Stimulated activated CD4-positive, alpha-beta T cell treated with anti-CD3 and anti-CD28 coated beads, Interleukin-1b, Interleukin-23, amount 100 ng/mL, for 24 hours (primary cell): ENCODE data around the gene TCAP.

ENCODE experiments used
- DNase-seq, 4 experiments: peaks; one replicate each; pipeline ENCODE4 v3.0.0-alpha.2; 2020; ENCODE audit warnings: low read depth in 4 of 4, low spot score in 1 of 4

TCAP gene

DNA sequence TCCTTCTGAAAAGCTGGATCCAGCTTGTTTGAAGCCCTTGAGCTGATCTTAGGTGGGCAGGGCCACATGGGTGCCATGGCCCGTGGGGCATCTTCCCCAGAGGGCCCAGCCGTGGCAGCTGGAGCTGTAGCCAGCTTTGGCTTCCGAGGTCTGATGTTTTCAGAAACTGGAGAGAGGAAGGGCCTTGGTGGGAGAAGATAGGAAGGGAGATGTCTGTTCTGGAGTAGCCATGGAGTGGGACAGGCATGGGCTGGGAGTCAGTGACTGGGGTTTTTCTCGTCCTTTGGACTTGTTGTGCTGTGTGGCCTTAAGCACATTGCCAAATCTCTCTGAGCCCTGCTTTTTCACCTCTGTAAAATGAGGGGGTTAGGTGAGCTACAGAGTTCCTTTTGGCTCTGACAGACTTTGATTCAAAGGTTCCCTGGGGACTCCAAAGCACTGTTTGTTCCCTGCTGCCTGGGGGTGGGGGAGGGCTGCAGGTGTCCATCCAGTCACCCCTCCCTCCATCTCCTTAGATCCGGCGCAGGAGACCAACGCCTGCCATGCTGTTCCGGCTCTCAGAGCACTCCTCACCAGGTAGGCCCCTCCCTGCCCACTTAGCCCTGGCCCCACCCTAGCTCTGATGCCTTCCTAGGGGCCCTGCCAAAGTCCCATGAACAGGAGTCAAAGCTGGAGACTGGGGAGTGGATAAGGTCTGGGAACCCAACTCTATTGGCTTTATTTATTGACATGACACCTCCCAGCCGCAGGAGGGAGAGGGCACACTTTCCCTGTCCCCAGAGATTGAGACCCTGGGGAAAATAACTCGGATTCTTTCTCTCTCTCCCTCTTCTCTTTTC lies 36.3 kb upstream of the TCAP start:
- DNase-seq = no peak

DNA sequence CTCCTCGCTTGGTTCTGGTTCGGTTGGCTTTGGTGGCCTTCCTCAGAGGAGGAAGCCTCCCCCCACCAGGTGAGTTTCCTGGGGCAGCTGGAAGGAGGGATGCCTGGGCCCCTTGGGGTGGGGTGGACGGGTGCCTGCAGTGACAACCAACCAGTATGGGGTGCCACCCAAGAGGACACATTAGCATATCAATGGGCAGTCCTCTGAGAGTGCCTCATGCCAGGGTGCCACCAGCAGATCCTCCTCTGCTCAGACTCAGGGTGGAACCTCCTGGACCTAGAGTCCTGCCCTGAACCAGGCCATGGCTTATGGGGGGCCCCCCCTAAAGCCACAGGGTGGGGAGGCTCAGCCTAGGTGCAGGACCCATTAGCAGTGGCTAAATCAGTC lies 35.7 kb upstream of the TCAP start:
- no peak for DNase-seq

DNA sequence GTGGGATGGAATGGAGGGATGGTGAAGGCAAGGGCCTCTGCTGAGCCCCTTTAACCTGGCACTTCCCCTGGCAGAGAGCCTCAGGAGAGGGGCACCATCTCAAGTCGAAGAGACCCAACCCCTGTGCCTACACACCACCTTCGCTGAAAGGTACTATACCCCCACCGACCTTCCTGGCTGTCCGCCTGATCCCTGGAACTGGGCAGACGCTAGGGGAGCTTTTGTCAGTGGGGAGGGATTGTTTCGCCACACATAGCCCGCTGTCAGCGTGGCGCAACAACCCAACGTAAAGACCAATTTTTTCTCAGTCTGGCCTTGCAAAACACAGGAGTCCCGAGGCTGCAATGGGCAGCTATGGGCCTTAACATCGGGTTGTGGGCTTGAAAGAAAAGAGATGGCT lies 35.3 kb upstream of the TCAP start:
- DNase-seq = no peak

DNA sequence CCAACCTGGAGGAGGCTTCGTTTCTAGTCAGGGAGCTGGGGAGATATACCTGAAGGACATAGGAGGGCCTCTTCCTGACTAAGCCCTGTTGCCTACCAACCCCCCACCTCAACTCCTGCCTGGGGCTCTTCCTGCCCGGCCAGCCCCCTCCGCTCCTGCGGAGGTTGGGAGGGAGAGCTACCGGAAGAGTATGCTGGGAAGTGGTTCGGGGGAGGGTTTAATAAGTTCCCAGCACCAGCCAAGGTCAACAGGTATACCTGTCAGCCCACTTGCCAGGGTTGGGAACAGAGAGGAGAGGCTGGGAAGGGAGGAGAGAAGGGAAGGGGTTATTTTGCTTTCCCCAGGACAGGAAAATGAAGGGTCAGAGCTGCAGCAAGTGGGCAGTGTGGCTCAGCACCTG lies 33.7 kb upstream of the TCAP start:
- DNase-seq = no peak

DNA sequence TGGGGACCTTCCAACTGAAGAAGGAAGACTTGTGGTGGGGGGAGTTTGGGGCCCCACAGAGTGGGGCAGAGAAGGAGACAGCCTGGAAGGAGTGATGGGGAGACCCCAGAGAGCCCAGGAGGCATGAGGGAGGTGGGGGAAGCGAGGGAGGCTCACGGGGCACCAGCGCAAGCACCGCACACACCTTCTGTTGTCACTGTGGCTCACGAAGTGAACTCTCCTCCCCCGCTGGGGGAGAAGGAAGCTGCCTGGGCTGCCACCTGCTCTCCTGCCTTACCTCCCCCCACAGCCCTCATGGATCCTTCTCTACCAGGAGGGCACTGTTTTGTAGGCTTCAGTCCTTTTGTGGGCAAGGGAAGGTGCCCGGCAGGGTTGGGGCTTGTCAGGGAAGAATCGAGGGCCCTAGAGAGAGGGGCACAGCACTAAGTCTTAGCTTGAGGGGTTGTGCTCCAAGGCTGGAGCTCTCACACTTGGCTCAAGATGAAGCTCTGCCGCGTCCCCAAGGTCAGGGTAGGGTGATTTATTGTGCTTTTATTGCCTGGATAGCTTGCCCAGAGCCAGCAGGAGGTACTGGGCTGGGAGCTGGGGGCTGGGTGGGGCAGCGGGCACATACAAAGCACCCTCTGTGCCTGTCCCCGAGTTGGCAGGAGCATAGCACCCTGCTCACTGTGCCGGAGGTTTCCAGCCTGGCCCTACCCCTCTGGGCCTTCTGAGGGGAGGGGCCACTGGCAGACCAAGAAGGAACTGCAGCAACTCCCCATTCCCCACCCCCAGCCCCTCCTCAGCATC lies 32.8 kb upstream of the TCAP start:
- DNase-seq = no peak

DNA sequence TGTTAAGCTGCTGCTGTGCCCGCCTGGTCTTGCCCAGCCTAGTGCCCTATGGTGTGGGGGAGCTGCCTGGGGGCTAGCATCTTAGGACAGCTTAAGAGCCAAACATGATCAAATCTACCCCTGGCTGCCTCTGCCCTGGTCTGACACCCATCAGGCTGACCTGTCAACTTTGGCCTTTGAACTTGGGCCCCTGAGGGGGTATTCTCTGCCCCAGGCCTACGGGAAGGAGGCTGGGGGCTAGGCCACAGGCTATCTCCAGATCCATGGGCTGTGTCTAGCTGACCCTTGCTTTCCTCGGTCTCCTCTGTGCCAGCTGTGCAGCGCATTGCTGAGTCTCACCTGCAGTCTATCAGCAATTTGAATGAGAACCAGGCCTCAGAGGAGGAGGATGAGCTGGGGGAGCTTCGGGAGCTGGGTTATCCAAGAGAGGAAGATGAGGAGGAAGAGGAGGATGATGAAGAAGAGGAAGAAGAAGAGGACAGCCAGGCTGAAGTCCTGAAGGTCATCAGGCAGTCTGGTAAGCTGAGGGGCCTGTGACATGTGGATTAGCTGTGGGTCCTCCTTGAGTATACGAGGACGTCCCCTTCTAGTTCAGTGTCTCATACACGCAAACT lies 31.5 kb upstream of the TCAP start:
- no peak for DNase-seq

DNA sequence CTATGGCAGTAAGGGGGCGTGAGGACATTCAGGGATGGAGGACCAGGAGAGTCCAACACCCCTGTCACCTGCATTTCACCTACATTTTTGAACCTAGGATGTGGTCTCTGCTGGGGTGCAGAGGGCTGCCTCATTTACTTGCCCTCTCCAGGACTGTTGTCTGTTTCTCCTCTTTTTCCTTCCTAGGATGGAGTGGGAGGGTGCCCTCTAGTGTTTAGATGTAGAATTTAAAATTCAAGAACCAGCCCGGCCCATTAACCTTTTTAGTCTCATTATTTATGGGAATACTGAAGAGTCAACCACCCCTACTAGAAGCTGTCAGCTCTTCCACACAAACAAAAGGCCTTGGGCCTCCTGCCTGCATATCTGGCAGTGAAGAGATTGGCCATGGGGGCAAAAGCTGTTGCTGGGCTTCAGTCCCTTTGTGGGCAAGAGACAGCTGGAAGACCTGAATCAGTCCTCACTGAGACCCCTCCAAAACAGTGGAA lies 30.7 kb upstream of the TCAP start:
- no peak for DNase-seq

DNA sequence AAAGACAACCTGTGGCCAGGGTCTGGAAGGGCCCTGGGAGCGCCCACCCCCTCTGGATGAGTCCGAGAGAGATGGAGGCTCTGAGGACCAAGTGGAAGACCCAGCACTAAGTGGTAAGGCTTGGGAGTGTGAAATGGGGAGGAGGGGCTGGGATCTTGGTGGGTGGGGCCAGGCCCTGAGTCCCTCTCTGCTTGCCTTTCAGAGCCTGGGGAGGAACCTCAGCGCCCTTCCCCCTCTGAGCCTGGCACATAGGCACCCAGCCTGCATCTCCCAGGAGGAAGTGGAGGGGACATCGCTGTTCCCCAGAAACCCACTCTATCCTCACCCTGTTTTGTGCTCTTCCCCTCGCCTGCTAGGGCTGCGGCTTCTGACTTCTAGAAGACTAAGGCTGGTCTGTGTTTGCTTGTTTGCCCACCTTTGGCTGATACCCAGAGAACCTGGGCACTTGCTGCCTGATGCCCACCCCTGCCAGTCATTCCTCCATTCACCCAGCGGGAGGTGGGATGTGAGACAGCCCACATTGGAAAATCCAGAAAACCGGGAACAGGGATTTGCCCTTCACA lies 29.5 kb upstream of the TCAP start:
- DNase-seq = no peak

DNA sequence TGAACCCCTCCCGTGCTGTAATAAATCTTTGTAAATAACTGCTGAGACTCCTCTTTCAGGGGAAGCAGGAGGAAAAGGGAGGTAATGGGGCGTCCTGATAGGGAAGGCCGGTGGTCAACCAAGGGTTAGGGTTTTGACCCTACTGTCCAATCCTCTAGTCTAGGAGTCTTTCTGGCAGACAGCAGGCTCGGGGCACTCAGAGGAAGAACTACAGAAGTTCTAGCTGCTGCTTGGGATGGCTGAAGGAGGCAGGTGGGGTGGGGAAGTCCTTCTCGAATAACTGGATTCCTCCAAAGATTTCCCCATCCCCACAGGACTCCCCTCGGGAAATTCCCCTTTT lies 28.6 kb upstream of the TCAP start:
- no peak for DNase-seq

DNA sequence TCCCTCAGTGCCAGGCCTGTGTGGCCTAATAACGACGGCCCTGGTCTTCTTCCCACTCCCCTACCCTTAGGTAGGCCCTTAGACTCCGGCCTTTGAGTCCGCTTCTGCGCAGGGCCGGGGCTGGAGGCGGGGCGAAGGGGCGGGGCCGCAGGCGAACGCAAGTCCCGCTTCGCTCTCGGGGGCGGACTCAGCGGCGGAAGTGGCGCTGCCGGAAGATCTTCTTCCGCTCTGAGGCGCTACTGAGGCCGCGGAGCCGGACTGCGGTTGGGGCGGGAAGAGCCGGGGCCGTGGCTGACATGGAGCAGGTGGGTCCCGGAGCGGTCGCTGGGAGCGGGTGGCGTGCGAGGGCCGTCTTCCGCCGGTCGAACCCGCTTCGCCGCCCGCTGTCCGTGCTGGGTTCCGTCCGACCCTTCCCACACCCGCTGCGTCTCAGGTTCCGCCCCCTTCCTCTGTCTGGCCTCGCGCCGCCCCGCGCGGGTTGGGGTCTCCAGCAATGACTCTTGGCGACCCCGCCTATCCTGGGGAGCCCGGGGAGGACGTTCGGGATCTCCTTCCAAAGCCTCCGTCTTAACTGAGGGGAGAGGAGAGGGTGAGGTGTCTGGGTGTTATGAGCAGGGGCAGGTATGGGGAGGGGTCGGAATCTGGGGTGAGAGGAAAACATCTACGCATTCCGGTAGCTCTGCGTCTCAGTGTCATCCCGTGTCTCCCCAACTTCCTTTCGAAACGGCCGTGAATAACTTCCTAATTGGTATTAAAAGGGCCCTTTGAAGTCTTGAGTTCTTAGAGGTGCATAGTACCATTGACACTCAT lies 28.0 kb upstream of the TCAP start, which contains the start of gene STARD3:
Gene STARD3, plus strand, starts transcription at position 218 of the 810 bp plus-strand sequence. CDS start 16,388 bp downstream, outside the sequence.
- peak; percentile 75 to 92 (median 86) for DNase-seq

DNA sequence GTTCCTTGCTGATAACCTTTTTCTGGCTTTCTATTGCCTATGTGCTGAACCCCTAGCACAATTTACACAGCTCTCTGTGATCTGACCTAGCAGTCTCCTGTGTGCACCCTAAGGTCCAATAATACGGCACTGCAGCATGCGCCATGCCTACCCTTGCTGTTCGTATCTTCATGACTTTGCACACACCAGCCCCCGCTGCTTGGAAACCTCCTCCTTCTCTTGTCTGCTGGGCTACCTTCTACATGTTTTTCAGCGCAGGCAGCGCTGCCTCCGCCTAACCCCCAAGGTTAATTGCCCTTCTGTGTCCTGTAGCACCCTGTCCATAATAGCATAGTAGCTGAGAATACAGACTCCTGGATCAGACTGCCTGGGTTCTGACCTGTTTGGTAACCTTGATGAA lies 26.8 kb upstream of the TCAP start:
- DNase-seq = no peak

DNA sequence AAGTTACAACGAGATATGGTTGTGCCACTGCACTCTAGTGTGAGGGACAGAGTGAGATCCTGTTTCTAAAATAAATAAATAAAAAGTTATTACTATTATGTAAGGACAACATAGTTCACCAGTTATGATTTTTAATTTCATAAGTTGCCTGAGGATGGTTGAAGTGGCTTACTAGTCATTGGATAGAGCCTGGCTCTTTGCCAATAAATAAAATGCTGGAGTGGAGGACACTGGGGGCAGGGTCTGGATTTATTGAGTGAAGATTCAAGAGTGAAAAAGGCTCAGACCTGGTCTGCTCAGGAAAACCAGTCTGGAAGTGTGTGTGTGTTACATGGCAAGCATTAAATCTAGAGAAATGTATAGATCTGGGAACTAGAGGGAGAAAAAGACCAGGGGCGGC lies 26.1 kb upstream of the TCAP start:
- DNase-seq = no peak

DNA sequence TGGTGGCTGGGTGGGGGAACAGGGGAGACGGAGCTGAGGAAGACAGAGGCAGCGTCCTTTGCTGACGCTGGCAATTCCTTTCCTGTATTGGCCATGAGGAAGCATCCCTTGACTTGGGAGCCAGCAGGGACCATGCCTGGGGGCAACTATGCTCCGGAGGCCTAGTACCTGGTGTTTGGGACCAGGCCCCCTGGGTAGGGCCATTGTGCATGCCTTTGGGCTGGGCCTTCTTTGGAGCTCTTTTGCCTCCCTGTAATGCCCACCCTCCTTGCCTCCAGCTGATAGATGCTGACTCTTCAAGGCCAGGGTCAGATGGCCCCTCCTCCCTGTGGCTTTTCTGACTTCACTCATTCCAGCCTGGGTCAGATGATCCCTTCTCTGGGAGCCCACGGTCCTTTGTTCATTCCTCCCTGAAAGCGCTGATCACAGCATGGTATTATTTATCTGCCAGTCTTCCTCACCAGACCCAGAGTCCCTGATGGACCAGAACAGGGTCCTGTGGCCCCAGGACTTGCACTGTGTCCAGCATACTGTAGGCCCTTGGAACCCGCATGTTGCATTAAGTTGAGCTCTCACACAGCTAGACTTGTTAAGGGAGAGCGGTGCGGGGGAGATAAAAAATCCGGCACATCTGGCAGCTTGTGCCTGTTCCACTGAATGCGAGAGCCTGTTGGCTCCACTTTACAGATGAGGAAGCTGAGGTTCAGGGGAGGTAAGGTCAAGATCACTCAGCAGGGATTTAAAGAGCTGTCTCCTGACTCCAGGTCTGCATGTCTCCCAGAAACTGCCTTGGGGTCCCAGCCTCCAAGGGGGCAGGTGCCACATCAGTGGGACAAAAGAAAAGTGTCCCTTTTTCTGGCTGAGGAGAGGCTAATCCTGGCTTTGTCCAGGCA lies 25.3 kb upstream of the TCAP start:
- no peak for DNase-seq

DNA sequence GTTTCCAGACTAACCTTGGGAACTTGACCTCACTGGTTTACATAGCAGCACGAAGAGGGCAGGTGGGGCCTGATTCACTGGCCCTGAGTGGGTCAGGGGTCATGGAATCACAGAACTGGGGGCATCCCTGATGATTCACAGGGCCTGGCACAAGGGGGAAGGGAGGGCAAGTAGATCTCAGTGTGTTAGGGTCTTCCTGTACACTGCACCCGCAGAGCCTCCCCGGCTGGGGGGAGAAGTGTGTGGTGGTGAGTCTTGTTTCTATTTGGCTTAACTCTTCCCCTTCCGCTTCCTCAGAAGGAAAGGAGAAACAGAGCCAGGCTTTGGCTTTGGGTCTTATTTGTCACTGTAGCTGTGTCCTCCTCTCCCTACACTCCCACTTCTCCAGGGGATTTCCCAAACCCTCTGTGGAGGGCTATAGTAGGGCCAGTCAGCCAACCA lies 24.5 kb upstream of the TCAP start:
- DNase-seq = no peak

DNA sequence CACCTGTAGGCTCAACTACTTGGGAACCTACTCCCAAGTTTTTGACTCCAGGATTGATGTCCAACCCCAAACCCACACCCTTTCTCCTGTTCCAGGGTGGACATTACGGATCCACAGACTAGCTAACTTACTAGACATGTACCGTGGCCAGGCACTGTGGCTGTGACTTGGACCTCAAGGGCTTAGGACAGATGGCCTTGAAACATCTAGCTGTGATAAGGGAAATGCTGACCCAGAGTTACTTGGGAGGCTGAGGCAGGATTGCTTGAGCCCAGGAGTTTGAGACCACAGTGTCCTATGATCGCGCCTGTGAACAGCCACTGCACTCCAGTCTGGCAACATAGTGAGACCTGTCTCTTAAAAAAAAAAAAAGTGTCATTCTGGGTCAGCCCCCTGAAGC lies 24.1 kb upstream of the TCAP start:
- no peak for DNase-seq

DNA sequence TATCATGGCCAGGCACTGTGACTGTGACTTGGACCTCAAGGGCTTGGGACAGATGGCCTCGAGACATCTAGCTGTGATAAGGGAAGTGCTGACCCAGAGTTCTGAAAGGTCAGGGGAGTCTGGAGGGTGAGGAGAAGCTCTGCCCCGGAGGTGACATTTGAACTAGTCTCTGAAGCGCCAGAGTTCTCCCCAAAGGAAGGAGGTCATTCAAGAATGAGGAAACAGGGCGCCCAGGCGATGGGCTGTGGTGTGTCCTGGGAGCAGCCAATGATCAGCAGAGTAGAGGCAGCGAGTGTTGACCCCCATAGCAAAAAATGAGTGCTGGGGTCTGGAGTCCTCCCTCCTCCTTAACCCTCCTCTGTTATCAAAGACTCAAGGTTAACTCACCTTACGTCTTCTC lies 23.3 kb upstream of the TCAP start:
- DNase-seq = no peak

DNA sequence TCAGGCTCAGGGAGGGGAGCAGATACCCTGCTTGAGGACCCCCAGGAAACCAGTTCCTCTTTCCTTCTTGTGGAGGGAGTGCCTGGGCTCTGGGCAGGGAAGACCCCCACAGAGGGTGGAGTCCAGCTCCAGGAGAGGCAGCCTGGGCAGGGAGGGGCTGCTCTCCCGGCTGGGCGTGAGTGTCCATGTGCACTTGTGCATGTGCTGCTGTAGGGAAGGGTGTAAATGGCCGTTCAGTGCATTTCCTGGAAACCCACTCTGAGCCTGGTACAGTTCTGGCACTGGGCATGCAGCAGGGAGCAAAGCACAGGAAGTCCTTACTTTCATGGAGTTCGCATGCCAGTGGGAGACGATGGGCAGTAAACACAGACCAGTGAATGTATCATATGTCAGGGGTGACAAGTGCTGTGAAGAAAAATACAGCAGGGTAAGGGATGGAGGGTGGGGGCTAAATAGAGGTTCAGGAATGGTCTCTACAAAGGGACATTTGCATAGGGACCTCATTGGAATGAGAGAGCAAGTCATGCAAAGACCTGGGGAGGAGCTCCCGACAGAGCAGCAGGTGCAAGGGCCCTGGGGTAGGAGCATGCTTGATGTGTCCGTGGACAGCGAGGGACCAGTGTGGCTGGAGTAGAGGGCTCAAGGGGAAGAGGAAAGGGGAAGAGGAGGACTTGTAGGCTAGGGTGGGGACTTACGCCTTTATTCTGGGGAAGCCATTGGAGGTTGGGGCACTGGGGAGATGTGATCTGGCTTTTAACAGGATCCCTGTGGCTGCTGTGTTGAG lies 22.7 kb upstream of the TCAP start:
- DNase-seq = no peak

DNA sequence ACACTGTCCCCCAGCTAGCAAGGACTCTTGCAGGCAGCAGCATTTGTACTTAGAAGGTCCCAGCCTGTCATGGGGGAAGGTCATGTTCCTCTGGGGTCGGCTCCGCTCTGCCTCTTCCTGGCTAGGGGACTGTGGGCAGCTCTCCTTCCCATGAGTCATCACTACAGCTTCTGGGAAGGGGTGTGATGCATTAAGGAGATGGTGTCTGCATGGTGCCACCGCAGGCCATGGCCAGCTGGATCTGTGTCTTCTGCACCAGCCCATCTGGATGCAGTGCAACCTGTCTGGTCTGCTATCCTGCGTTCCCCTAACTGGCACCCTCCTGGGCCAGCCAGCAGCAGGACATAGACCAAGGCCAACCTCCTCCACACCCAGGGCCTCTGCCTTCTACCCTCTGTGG lies 21.9 kb upstream of the TCAP start:
- DNase-seq = no peak

DNA sequence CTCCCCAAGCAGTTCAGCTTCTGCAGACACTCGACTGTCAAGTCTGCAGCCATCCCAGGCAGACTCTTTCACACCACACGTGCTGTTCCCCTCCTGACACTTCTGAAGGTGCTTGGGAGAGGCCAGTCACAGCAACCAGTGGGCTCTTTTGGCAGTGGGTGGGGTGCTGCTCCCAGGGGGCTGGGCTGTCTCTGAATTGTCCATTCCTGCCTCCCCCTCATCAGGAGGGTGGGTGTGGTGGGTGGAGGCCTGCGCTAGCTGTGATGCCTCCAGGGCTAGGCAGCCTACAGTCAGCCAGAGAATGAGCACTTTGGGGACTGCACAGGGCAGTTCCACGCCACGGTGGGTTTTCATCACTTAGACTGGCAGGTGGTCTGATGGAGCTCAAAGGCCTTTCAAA lies 17.9 kb upstream of the TCAP start:
- DNase-seq = no peak
